ENCODE measurements around the gene TRIM10. TPM values are rescaled to one million over a fixed set of nuclear protein-coding genes. Genes with fewer than 3 reads are reported as not detected.

Gene TRIM10
- total RNA-seq, 4 donors from 2014 or later, result 0.76 to 1.6 (median 1.1) TPM

GRCh38 chr6:30194797-30195690, 34.0 kb upstream of the TRIM10 start:
- 87% methylated on average over 8 of the region's 8 CpGs for WGBS
- Histone ChIP-seq H3K9me3 (no peaks in the 10 kb centered on the region), H3K36me3 (peaks cover 86% of the 10 kb centered on the region), H3K4me1 (peaks cover 4% of the 10 kb centered on the region), H3K27me3 (no peaks in the 10 kb centered on the region), H3K4me3 (no peak overlapping the region), H3K27ac (no peak overlapping the region)
- TF ChIP-seq, protein P1, sequence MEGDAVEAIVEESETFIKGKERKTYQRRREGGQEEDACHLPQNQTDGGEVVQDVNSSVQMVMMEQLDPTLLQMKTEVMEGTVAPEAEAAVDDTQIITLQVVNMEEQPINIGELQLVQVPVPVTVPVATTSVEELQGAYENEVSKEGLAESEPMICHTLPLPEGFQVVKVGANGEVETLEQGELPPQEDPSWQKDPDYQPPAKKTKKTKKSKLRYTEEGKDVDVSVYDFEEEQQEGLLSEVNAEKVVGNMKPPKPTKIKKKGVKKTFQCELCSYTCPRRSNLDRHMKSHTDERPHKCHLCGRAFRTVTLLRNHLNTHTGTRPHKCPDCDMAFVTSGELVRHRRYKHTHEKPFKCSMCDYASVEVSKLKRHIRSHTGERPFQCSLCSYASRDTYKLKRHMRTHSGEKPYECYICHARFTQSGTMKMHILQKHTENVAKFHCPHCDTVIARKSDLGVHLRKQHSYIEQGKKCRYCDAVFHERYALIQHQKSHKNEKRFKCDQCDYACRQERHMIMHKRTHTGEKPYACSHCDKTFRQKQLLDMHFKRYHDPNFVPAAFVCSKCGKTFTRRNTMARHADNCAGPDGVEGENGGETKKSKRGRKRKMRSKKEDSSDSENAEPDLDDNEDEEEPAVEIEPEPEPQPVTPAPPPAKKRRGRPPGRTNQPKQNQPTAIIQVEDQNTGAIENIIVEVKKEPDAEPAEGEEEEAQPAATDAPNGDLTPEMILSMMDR (IDR thresholded peaks at IDR 0.05), result no peak
- no peak for TF ChIP-seq EP300 (IDR thresholded peaks at IDR 0.05)
- no peak for TF ChIP-seq POLR2A (IDR thresholded peaks at IDR 0.05)
- no peak for TF ChIP-seq POLR2AphosphoS5 (IDR thresholded peaks at IDR 0.05)
- DNase-seq (ENCODE audit: low spot score in 2 of 2), result no peak

GRCh38 chr6:30192076-30192475, 31.1 kb upstream of the TRIM10 start:
- Histone ChIP-seq H3K4me3 (no peak overlapping the region), H3K27ac (no peak overlapping the region), H3K36me3 (peaks cover 88% of the 10 kb centered on the region), H3K4me1 (no peaks in the 10 kb centered on the region), H3K9me3 (no peaks in the 10 kb centered on the region), H3K27me3 (no peaks in the 10 kb centered on the region)
- WGBS, result 93% methylated on average over 7 of the region's 7 CpGs
- TF ChIP-seq EP300 (IDR thresholded peaks at IDR 0.05), result no peak
- no peak for DNase-seq (ENCODE audit: low spot score in 2 of 2)

DNA sequence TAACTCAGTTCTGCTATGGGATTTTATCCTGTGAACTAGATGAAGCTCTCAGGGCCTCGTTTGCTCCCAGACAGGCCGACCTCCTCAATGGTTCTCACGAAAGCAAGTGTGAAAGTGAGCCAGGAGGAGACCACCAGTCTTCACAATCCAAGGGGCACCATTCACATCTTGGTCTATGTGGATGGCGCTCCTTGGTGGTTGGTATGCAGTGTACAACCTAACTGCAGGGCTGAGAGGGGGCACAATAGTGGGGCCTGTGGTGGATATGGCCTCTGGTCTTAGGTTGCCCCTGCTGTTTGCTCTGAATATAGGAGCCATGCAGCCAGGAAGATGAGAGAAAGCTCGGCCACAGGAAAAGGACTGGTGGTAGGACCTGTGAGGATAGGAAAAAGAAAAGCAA, 27.5 kb upstream of the TRIM10 start:
- Histone ChIP-seq H3K4me1 (no peaks in the 10 kb centered on the region), H3K27ac (no peak overlapping the region), H3K4me3 (no peak overlapping the region), H3K36me3 (peaks cover 80% of the 10 kb centered on the region), H3K9me3 (no peaks in the 10 kb centered on the region), H3K27me3 (no peaks in the 10 kb centered on the region)
- no peak for DNase-seq (ENCODE audit: low spot score in 2 of 2)
- TF ChIP-seq, protein P1 (IDR thresholded peaks at IDR 0.05), result no peak
- TF ChIP-seq POLR2AphosphoS5 (IDR thresholded peaks at IDR 0.05), result no peak
- no peak for TF ChIP-seq EP300 (IDR thresholded peaks at IDR 0.05)
- TF ChIP-seq POLR2A (IDR thresholded peaks at IDR 0.05), result no peak
- WGBS, result 99% methylated on average over 5 of the region's 5 CpGs

GRCh38 chr6:30185846-30186484, 25.0 kb upstream of the TRIM10 start:
- WGBS, result 95% methylated on average over 17 of the region's 20 CpGs
- Histone ChIP-seq H3K27me3 (no peaks in the 10 kb centered on the region), H3K4me3 (no peak overlapping the region), H3K36me3 (peaks cover 62% of the 10 kb centered on the region), H3K4me1 (no peaks in the 10 kb centered on the region), H3K9me3 (no peaks in the 10 kb centered on the region), H3K27ac (no peak overlapping the region)
- TF ChIP-seq EP300 (IDR thresholded peaks at IDR 0.05) (no peak), POLR2A (IDR thresholded peaks at IDR 0.05) (no peak), POLR2AphosphoS5 (IDR thresholded peaks at IDR 0.05) (no peak)
- TF ChIP-seq, protein P1 (IDR thresholded peaks at IDR 0.05), result no peak
- DNase-seq (ENCODE audit: low spot score in 2 of 2), result no peak

DNA sequence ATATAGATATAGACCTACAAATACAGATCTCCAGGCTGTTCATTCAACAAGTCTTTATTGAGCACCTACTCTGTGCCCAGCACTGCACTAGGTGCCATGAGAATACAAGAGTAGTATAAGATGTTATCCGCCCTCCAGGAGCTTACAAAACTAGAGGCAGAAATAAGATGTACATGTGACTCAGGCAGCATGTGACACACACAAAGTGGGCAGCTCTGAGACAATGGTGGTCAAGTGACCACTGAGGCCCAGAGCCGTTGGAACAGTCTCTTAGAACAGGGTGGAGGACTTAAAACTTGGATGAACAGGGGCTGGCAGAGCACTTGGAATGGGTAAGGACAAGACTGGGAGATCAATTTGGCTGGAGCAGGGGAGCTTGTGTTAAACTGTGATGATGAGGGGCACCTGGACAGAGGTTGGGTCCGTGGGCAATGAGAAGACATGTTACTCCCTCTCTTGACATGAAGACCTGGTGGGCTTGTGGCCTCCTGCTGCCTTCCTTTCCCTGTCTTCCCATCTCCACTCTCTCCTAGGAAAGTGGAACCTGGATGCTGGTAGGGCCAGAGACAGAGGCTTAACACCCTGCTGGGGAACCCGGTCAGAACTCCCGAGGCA, 23.5 kb upstream of the TRIM10 start:
- Histone ChIP-seq H3K9me3 (peaks cover 5% of the 10 kb centered on the region), H3K36me3 (peaks cover 48% of the 10 kb centered on the region), H3K4me1 (no peaks in the 10 kb centered on the region), H3K4me3 (no peak overlapping the region), H3K27ac (no peak overlapping the region), H3K27me3 (peaks cover 4% of the 10 kb centered on the region)
- TF ChIP-seq EP300 (IDR thresholded peaks at IDR 0.05), result no peak
- no peak for TF ChIP-seq POLR2AphosphoS5 (IDR thresholded peaks at IDR 0.05)
- TF ChIP-seq, protein P1 (IDR thresholded peaks at IDR 0.05), result no peak
- no peak for TF ChIP-seq POLR2A (IDR thresholded peaks at IDR 0.05)
- DNase-seq (ENCODE audit: low spot score in 2 of 2), result no peak
- 85% methylated on average over 5 of the region's 5 CpGs for WGBS

All from suprapubic skin (tissue), 4 donors.